Astrocyte of the spinal cord (primary cell): ENCODE data around the gene SPATS2L.
A peak's percentile ranks its signal among the peaks of the same experiment; 100 is the strongest.

Experiments used
- DNase-seq: peaks from one replicate; pipeline ENCODE4 v3.0.0; 2011; ENCODE audit warnings: low read depth, low spot score
- H3K4me3 ChIP-seq: 2 replicates; pipeline ENCODE4 v1.5.1; 2011; ENCODE audit warnings: low read depth, mild to moderate bottlenecking, low read length, moderate library complexity
- CTCF ChIP-seq: IDR thresholded peaks from 2 replicates; pipeline ENCODE4 v1.5.1; 2012; ENCODE audit warnings: low read depth, mild to moderate bottlenecking, low read length, inconsistent platforms
- in situ Hi-C: cut with HindIII; loops from 2 replicates; pipeline ENCODE4 v1.10.0; 2017; ENCODE audit warnings: low sequenced_read_pairs

Gene SPATS2L

GRCh38 chr2:200322607-200323006, 16.1 kb downstream of the SPATS2L start:
- no peak overlapping the region for H3K4me3 ChIP-seq
- no peak for DNase-seq
- in situ Hi-C loops: no loop called here
- no peak for TF ChIP-seq CTCF

GRCh38 chr2:200324362-200324761, 17.9 kb downstream of the SPATS2L start:
- in situ Hi-C loops: no loop called here

GRCh38 chr2:200329384-200329783, 22.9 kb downstream of the SPATS2L start:
- DNase-seq: no peak
- TF ChIP-seq CTCF: no peak

More at GRCh38 chr2:200324362-200324761, 17.9 kb downstream of the SPATS2L start:
- DNase-seq: no peak
- no peak for TF ChIP-seq CTCF
- H3K4me3 ChIP-seq: no peak overlapping the region

GRCh38 chr2:200329798-200330197, 23.3 kb downstream of the SPATS2L start:
- DNase-seq: no peak
- in situ Hi-C loops: no loop called here
- TF ChIP-seq CTCF: no peak
- no peak overlapping the region for H3K4me3 ChIP-seq

More at GRCh38 chr2:200329384-200329783, 22.9 kb downstream of the SPATS2L start:
- H3K4me3 ChIP-seq: no peak overlapping the region
- in situ Hi-C loops: no loop called here

GRCh38 chr2:200330351-200331060, 24.0 kb downstream of the SPATS2L start:
- DNase-seq: no peak
- no peak for TF ChIP-seq CTCF
- no peak overlapping the region for H3K4me3 ChIP-seq
- in situ Hi-C loops: no loop called here

GRCh38 chr2:200331061-200331400, 24.5 kb downstream of the SPATS2L start:
- DNase-seq: no peak
- no peak for TF ChIP-seq CTCF
- in situ Hi-C loops: no loop called here
- no peak overlapping the region for H3K4me3 ChIP-seq

GRCh38 chr2:200335657-200336056, 29.2 kb downstream of the SPATS2L start:
- DNase-seq: peak; percentile 42
- no peak for TF ChIP-seq CTCF
- H3K4me3 ChIP-seq: no peak overlapping the region
- in situ Hi-C loops: no loop called here
